Measurements from ENCODE around the gene RBBP6.

The RBBP6 gene

GRCh38 chr16:24499193-24499814 is 40.1 kb upstream of the RBBP6 start:
- DNase-seq, result peak; percentile 33
- Histone ChIP-seq H3K27me3 (no peaks in the 10 kb centered on the region), H3K9me3 (no peaks in the 10 kb centered on the region), H3K4me3 (ENCODE audit: low read depth, low read length) (no peak overlapping the region), H3K4me1 (no peaks in the 10 kb centered on the region), H3K36me3 (no peaks in the 10 kb centered on the region)
- peak; percentile 53 for TF ChIP-seq CTCF (IDR thresholded peaks at IDR 0.05; ENCODE audit: low read depth, low read length)

GRCh38 chr16:24504472-24505345 is 34.7 kb upstream of the RBBP6 start:
- peak; percentile 60 for DNase-seq
- Histone ChIP-seq H3K27me3 (no peaks in the 10 kb centered on the region), H3K4me3 (ENCODE audit: low read depth, low read length) (no peak overlapping the region), H3K9me3 (no peaks in the 10 kb centered on the region), H3K36me3 (no peaks in the 10 kb centered on the region), H3K4me1 (no peaks in the 10 kb centered on the region)
- TF ChIP-seq CTCF (IDR thresholded peaks at IDR 0.05; ENCODE audit: low read depth, low read length), result peak; percentile 82

GRCh38 chr16:24505959-24506358 is 33.4 kb upstream of the RBBP6 start:
- no peak for DNase-seq
- H3K36me3 ChIP-seq, result no peaks in the 10 kb centered on the region

GRCh38 chr16:24507959-24508480 is 31.3 kb upstream of the RBBP6 start:
- Histone ChIP-seq H3K9me3 (no peaks in the 10 kb centered on the region), H3K36me3 (no peaks in the 10 kb centered on the region), H3K27me3 (no peaks in the 10 kb centered on the region), H3K4me3 (ENCODE audit: low read depth, low read length) (no peak overlapping the region), H3K4me1 (no peaks in the 10 kb centered on the region)
- no peak for DNase-seq
- TF ChIP-seq CTCF (IDR thresholded peaks at IDR 0.05; ENCODE audit: low read depth, low read length), result no peak

More at GRCh38 chr16:24505959-24506358, 33.4 kb upstream of the RBBP6 start:
- no peak for TF ChIP-seq CTCF (IDR thresholded peaks at IDR 0.05; ENCODE audit: low read depth, low read length)
- Histone ChIP-seq H3K9me3 (no peaks in the 10 kb centered on the region), H3K4me1 (no peaks in the 10 kb centered on the region), H3K4me3 (ENCODE audit: low read depth, low read length) (no peak overlapping the region), H3K27me3 (no peaks in the 10 kb centered on the region)

GRCh38 chr16:24508614-24509013 is 30.8 kb upstream of the RBBP6 start:
- H3K27me3 ChIP-seq, result no peaks in the 10 kb centered on the region
- no peaks in the 10 kb centered on the region for H3K9me3 ChIP-seq
- no peak for DNase-seq
- H3K4me3 ChIP-seq (ENCODE audit: low read depth, low read length), result no peak overlapping the region
- no peak for TF ChIP-seq CTCF (IDR thresholded peaks at IDR 0.05; ENCODE audit: low read depth, low read length)
- no peaks in the 10 kb centered on the region for H3K4me1 ChIP-seq
- no peaks in the 10 kb centered on the region for H3K36me3 ChIP-seq

GRCh38 chr16:24509536-24509935 is 29.8 kb upstream of the RBBP6 start:
- no peaks in the 10 kb centered on the region for H3K9me3 ChIP-seq
- no peak for TF ChIP-seq CTCF (IDR thresholded peaks at IDR 0.05; ENCODE audit: low read depth, low read length)
- DNase-seq, result no peak
- no peaks in the 10 kb centered on the region for H3K4me1 ChIP-seq
- no peaks in the 10 kb centered on the region for H3K36me3 ChIP-seq
- H3K27me3 ChIP-seq, result no peaks in the 10 kb centered on the region
- H3K4me3 ChIP-seq (ENCODE audit: low read depth, low read length), result no peak overlapping the region

All from BE2C (cell line).